ENCODE data around the gene COL8A1. TPM values are rescaled to one million over a fixed set of nuclear protein-coding genes. Genes with fewer than 3 reads are reported as not detected.

Gene COL8A1
- total RNA-seq, 1 experiment from 2014 or later = 8.1 TPM

- Histone ChIP-seq H3K9me3 (ENCODE audit: insufficient read depth, low read depth) (no peaks in the 10 kb centered on the region), H3K4me1 (replicated peaks; ENCODE audit: insufficient read depth) (no peaks in the 10 kb centered on the region), H3K4me3 (no peak overlapping the region), H3F3A (ENCODE audit: insufficient read depth, low read depth) (no peaks in the 10 kb centered on the region), H3K27me3 (ENCODE audit: insufficient read depth, low read depth) (no peaks in the 10 kb centered on the region), H3K4me2 (no peak overlapping the region), H3K79me2 (ENCODE audit: low read depth) (no peaks in the 10 kb centered on the region), H3K36me3 (ENCODE audit: low read depth) (no peaks in the 10 kb centered on the region), H2AFZ (no peak overlapping the region), H3K9me2 (ENCODE audit: insufficient read depth) (no peaks in the 10 kb centered on the region), H3K27ac (no peak overlapping the region), H4K20me1 (ENCODE audit: insufficient read depth) (no peaks in the 10 kb centered on the region)
- ChIA-PET POLR2A (ENCODE audit: unreplicated experiment) (interaction anchor here (0.6 to 0.7 kb wide), 2 partner anchors 8 to 65 kb away, joined by 4 to 7 read pairs; no protein-coding TSS in a partner anchor), CTCF (interaction anchor here (0.6 to 1.2 kb wide), 3 partner anchors 104 to 799 kb away, joined by 3 read pairs; no protein-coding TSS in a partner anchor)
- BruUV-seq (replicated peaks) = no TSS peak
- DNase-seq = no peak
- intact Hi-C loops (cut with micrococcal nuclease; ENCODE audit: unreplicated experiment) = loop anchor here (1.0 to 2.0 kb wide), 2 partner anchors 43 to 108 kb away; no protein-coding TSS in a partner anchor
- TF ChIP-seq EZH2 (IDR thresholded peaks at IDR 0.05; ENCODE audit: low read depth) = no peak
- no peak for TF ChIP-seq CTCF (conservative IDR thresholded peaks at IDR 0.05)
Observed at GRCh38 chr3:99644746-99645145, 6.4 kb downstream of the COL8A1 start.

- Histone ChIP-seq H3F3A (ENCODE audit: insufficient read depth, low read depth) (no peaks in the 10 kb centered on the region), H3K9me2 (ENCODE audit: insufficient read depth) (no peaks in the 10 kb centered on the region), H3K36me3 (ENCODE audit: low read depth) (no peaks in the 10 kb centered on the region), H3K4me3 (no peak overlapping the region), H3K79me2 (ENCODE audit: low read depth) (no peaks in the 10 kb centered on the region), H3K27ac (no peak overlapping the region), H3K4me2 (no peak overlapping the region), H3K27me3 (ENCODE audit: insufficient read depth, low read depth) (no peaks in the 10 kb centered on the region), H3K9me3 (ENCODE audit: insufficient read depth, low read depth) (no peaks in the 10 kb centered on the region), H3K4me1 (replicated peaks; ENCODE audit: insufficient read depth) (no peaks in the 10 kb centered on the region), H4K20me1 (ENCODE audit: insufficient read depth) (no peaks in the 10 kb centered on the region), H2AFZ (no peak overlapping the region)
- POLR2A ChIA-PET (ENCODE audit: unreplicated experiment) = interaction anchor here (0.6 kb wide), 1 partner anchor 9 kb away, joined by 7 read pairs; no protein-coding TSS in a partner anchor
- intact Hi-C loops (cut with micrococcal nuclease; ENCODE audit: unreplicated experiment) = loop anchor here (1.0 to 2.0 kb wide), 2 partner anchors 42 to 107 kb away; no protein-coding TSS in a partner anchor
- DNase-seq = no peak
- peak; percentile 82 for TF ChIP-seq CTCF (conservative IDR thresholded peaks at IDR 0.05)
- TF ChIP-seq EZH2 (IDR thresholded peaks at IDR 0.05; ENCODE audit: low read depth) = no peak
- BruUV-seq (replicated peaks) = no TSS peak
- CTCF ChIA-PET = interaction anchor here (1.0 to 1.2 kb wide), 2 partner anchors 103 to 106 kb away, joined by 3 read pairs; no protein-coding TSS in a partner anchor
Observed at GRCh38 chr3:99645277-99646106, 7.1 kb downstream of the COL8A1 start.

- DNase-seq = no peak
- POLR2A ChIA-PET (ENCODE audit: unreplicated experiment) = interaction anchor here (0.7 kb wide), 1 partner anchor 532 kb away, joined by 6 read pairs; no protein-coding TSS in a partner anchor
- Histone ChIP-seq H3K79me2 (ENCODE audit: low read depth) (no peaks in the 10 kb centered on the region), H3K4me1 (replicated peaks; ENCODE audit: insufficient read depth) (no peaks in the 10 kb centered on the region), H3K36me3 (ENCODE audit: low read depth) (no peaks in the 10 kb centered on the region), H3K9me3 (ENCODE audit: insufficient read depth, low read depth) (no peaks in the 10 kb centered on the region), H4K20me1 (ENCODE audit: insufficient read depth) (no peaks in the 10 kb centered on the region), H2AFZ (no peak overlapping the region), H3K4me3 (no peak overlapping the region), H3K9me2 (ENCODE audit: insufficient read depth) (no peaks in the 10 kb centered on the region), H3K4me2 (no peak overlapping the region), H3F3A (ENCODE audit: insufficient read depth, low read depth) (no peaks in the 10 kb centered on the region), H3K27me3 (ENCODE audit: insufficient read depth, low read depth) (no peaks in the 10 kb centered on the region), H3K27ac (no peak overlapping the region)
- intact Hi-C loops (cut with micrococcal nuclease; ENCODE audit: unreplicated experiment) = no loop called here
- CTCF ChIA-PET = no interaction called here
- TF ChIP-seq EZH2 (IDR thresholded peaks at IDR 0.05; ENCODE audit: low read depth) (no peak), CTCF (conservative IDR thresholded peaks at IDR 0.05) (no peak)
- BruUV-seq (replicated peaks) = no TSS peak
Observed at GRCh38 chr3:99646107-99646435, 7.7 kb downstream of the COL8A1 start.

All from PC-9 (cell line).